Measurements from ENCODE around the gene PLCB4.

- TF ChIP-seq CTCF (IDR thresholded peaks at IDR 0.05): no peak
- TF ChIP-seq POLR2A (IDR thresholded peaks at IDR 0.05): no peak
These were observed 40.7 kb downstream of the PLCB4 start for GRCh38 chr20:9109566-9109965.

Data from adrenal gland (tissue), 5 donors.